Psoas muscle (tissue), 8 donors: Measurements from ENCODE around the gene CFD. TPM values are rescaled to one million over a fixed set of nuclear protein-coding genes. Genes with fewer than 3 reads are reported as not detected.

Experiments used
- ATAC-seq, 4 donors: fragments of 200-7000 bp; cut with Tn5 transposase; one replicate each; pipeline ENCODE4 v1.9.1; 2020; ENCODE audit warnings: moderate library complexity in 3 of 4, mild to moderate bottlenecking in 2 of 4
- DNase-seq, 2 donors: peaks; one replicate each; pipeline ENCODE4 v3.0.0-alpha.2; 2020
- H3K27ac ChIP-seq: fragments of 200-600 bp; one replicate; pipeline ENCODE4 v1.8.0; 2022
- H3K27me3 ChIP-seq, 3 donors: fragments of 200-600 bp in 1 of 3; one replicate each; pipeline versions ENCODE4 v1.6.1 to v1.8.0; 2013 to 2022; ENCODE audit warnings: low read length in 2 of 3, mild to moderate bottlenecking in 2 of 3, moderate library complexity in 1 of 3; ENCODE audit not compliant: insufficient read depth in 3 of 3
- H3K36me3 ChIP-seq, 2 donors: fragments of 200-600 bp in 1 of 2; one replicate each; pipeline versions ENCODE4 v1.6.1 to v1.8.0; 2013 to 2022; ENCODE audit warnings: low read depth in 1 of 2, mild to moderate bottlenecking in 1 of 2, moderate library complexity in 1 of 2; ENCODE audit not compliant: insufficient read depth in 1 of 2
- H3K4me1 ChIP-seq: fragments of 200-600 bp; one replicate; pipeline ENCODE4 v1.8.0; 2022
- H3K4me3 ChIP-seq: fragments of 200-600 bp; one replicate; pipeline ENCODE4 v1.8.0; 2022; ENCODE audit warnings: mild to moderate bottlenecking
- H3K9me3 ChIP-seq: fragments of 200-600 bp; one replicate; pipeline ENCODE4 v1.8.0; 2022
- WGBS, 3 donors: extraction: QIAGEN DNeasy Blood & Tissue Kit; methylation state at CpG; one replicate each; pipeline versions ENCODE4 v1.1.6 to v1.1.7; 2013; 5-methylcytosine and 5-hydroxymethylcytosine counted together
- intact Hi-C, 2 donors: fragments of 100-400 bp; cut with DNase I; formaldehyde crosslinking; loops; one replicate each; pipeline versions ENCODE4 v1.11.0 to v1.14.2; 2022
- polyA plus RNA-seq, 3 donors: library from polyadenylated mRNA; stranded (reverse); fragments of 200-250 nt; gene quantifications; one replicate each; pipeline ENCODE4 v1.2.3, GENCODE V29; 2013
- total RNA-seq, 4 donors: library from RNA; stranded (reverse); fragmentation: NEBNext Ultra II Directional in 2 of 4; extraction: Animal tissue kit (Norgen Biotek cat#: 25700) in 2 of 4; gene quantifications; one replicate each; pipeline versions ENCODE4 v1.2.1 to v1.2.4, GENCODE V29; 2021 to 2023
- TF ChIP-seq, protein P1 (sequence below): fragments of 200-600 bp; IDR thresholded peaks from one replicate; pipeline ENCODE4 v1.8.0; 2022; ENCODE audit warnings: antibody characterized with exemption
- donor health status: healthy with polysubstance abuse.
- donor health status: DM: no; HTN: no; CAD: no; lungs with moderate emphysema.
- donor health status: Bipolar disorder and iron deficiency.
- donor health status: healthy.
- donor health status: DM: yes; HTN: yes; CAD: no.
- donor health status: DM: no; HTN: no; CAD: no.
- donor health status: DM: no; HTN: no; CAD: no.
- donor health status: DM: yes; HTN: yes; CAD: no.

CFD gene
- total and polyA plus RNA-seq, 7 donors = 56.8 to 142 (median 79.9) TPM

- 6 to 11% (median 6%) methylated on average over 29 to 68 of the region's 69 CpGs for WGBS, 3 donors
- H3K27me3 ChIP-seq = peaks cover 0 to 14% (median 2%) of the 10 kb centered on the region in 3 donors
- ATAC-seq (peak in 2 of 4 donors; percentile 7 to 27), DNase-seq (no peak)
- H3K4me3 ChIP-seq = peak overlapping the region; percentile 92
- H3K36me3 ChIP-seq = no peaks in the 10 kb centered on the region
- peaks cover 7% of the 10 kb centered on the region for H3K4me1 ChIP-seq
- H3K9me3 ChIP-seq = no peaks in the 10 kb centered on the region
- intact Hi-C loops = no loop called here
- TF ChIP-seq, protein P1, sequence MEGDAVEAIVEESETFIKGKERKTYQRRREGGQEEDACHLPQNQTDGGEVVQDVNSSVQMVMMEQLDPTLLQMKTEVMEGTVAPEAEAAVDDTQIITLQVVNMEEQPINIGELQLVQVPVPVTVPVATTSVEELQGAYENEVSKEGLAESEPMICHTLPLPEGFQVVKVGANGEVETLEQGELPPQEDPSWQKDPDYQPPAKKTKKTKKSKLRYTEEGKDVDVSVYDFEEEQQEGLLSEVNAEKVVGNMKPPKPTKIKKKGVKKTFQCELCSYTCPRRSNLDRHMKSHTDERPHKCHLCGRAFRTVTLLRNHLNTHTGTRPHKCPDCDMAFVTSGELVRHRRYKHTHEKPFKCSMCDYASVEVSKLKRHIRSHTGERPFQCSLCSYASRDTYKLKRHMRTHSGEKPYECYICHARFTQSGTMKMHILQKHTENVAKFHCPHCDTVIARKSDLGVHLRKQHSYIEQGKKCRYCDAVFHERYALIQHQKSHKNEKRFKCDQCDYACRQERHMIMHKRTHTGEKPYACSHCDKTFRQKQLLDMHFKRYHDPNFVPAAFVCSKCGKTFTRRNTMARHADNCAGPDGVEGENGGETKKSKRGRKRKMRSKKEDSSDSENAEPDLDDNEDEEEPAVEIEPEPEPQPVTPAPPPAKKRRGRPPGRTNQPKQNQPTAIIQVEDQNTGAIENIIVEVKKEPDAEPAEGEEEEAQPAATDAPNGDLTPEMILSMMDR = no peak
- H3K27ac ChIP-seq = peak overlapping the region; percentile 85
Measured at GRCh38 chr19:912181-913079, 53.0 kb downstream of the CFD start.

Other genes starting within 250 kb of the CFD start
- 10 to 100 TPM; 66.1 to 99.8 (median 81.4) TPM for gene POLRMT, start 226.1 kb upstream of the CFD start, total RNA-seq
- gene POLRMT, start 226.1 kb upstream of the CFD start, polyA plus RNA-seq = 10 to 100 TPM; 61.7 to 79.6 (median 66.5) TPM
- gene FGF22, start 219.8 kb upstream of the CFD start, total RNA-seq = under 1 TPM in 2 of 4 donors, not detected in 2; 0.15 to 0.26 TPM
- under 1 TPM; 0.14 to 0.42 (median 0.16) TPM for gene FGF22, start 219.8 kb upstream of the CFD start, polyA plus RNA-seq
- gene RNF126, start 196.4 kb upstream of the CFD start, total RNA-seq = 10 to 100 TPM; 25.2 to 62.9 (median 50.4) TPM
- 10 to 100 TPM; 48.8 to 72.1 (median 63.3) TPM for gene RNF126, start 196.4 kb upstream of the CFD start, polyA plus RNA-seq
- 10 to 100 TPM in 2 of 4 donors, 1 to 10 TPM in 2; 5.4 to 11.5 (median 8.5) TPM for gene FSTL3, start 183.3 kb upstream of the CFD start, total RNA-seq
- 10 to 100 TPM in 1 of 3 donors, 1 to 10 TPM in 2; 4.3 to 30.3 (median 6.1) TPM for gene FSTL3, start 183.3 kb upstream of the CFD start, polyA plus RNA-seq
- under 1 TPM in 1 of 4 donors, not detected in 3; 0.25 TPM for gene PRSS57, start 164.2 kb upstream of the CFD start, total RNA-seq
- gene PRSS57, start 164.2 kb upstream of the CFD start, polyA plus RNA-seq = under 1 TPM in 1 of 3 donors, not detected in 2; 0.05 TPM
- gene PALM, start 150.7 kb upstream of the CFD start, total RNA-seq = 10 to 100 TPM in 2 of 4 donors, 1 to 10 TPM in 2; 9.3 to 17.9 (median 10.9) TPM
- 1 to 10 TPM; 4.9 to 9.6 (median 6.8) TPM for gene PALM, start 150.7 kb upstream of the CFD start, polyA plus RNA-seq
- gene MISP, start 108.6 kb upstream of the CFD start, total RNA-seq = under 1 TPM in 1 of 4 donors, not detected in 3; 0.08 TPM
- gene MISP, start 108.6 kb upstream of the CFD start, polyA plus RNA-seq = under 1 TPM in 2 of 3 donors, not detected in 1; 0.09 to 0.13 TPM
- 10 to 100 TPM; 36.5 to 69.4 (median 60.8) TPM for gene PTBP1, start 62.2 kb upstream of the CFD start, total RNA-seq
- gene PTBP1, start 62.2 kb upstream of the CFD start, polyA plus RNA-seq = 10 to 100 TPM; 24.2 to 36.3 (median 25.1) TPM
- gene PLPPR3, start 37.7 kb upstream of the CFD start, total RNA-seq = not detected
- gene PLPPR3, start 37.7 kb upstream of the CFD start, polyA plus RNA-seq = not detected
- under 1 TPM in 1 of 4 donors, not detected in 3; 0.69 TPM for gene AZU1, start 31.8 kb upstream of the CFD start, total RNA-seq
- not detected for gene AZU1, start 31.8 kb upstream of the CFD start, polyA plus RNA-seq
- gene PRTN3, start 18.7 kb upstream of the CFD start, total RNA-seq = under 1 TPM in 2 of 4 donors, not detected in 2; 0.22 to 0.34 TPM
- gene PRTN3, start 18.7 kb upstream of the CFD start, polyA plus RNA-seq = under 1 TPM in 2 of 3 donors, not detected in 1; 0.04 to 0.05 TPM
- gene ELANE, start 7.4 kb upstream of the CFD start, total RNA-seq = under 1 TPM in 2 of 4 donors, not detected in 2; 0.39 to 0.55 TPM
- under 1 TPM; 0.55 to 0.95 (median 0.92) TPM for gene ELANE, start 7.4 kb upstream of the CFD start, polyA plus RNA-seq
- 10 to 100 TPM; 47.0 to 66.5 (median 56.7) TPM for gene MED16, start 33.5 kb downstream of the CFD start, total RNA-seq
- gene MED16, start 33.5 kb downstream of the CFD start, polyA plus RNA-seq = 10 to 100 TPM; 30.7 to 55.8 (median 51.3) TPM
- gene RNU6-9, start 33.8 kb downstream of the CFD start, total RNA-seq = not detected
- not detected for gene RNU6-9, start 33.8 kb downstream of the CFD start, polyA plus RNA-seq
- 10 to 100 TPM; 17.8 to 56.8 (median 50.6) TPM for gene R3HDM4, start 53.6 kb downstream of the CFD start, total RNA-seq
- gene R3HDM4, start 53.6 kb downstream of the CFD start, polyA plus RNA-seq = 10 to 100 TPM; 37.4 to 92.0 (median 60.8) TPM
- not detected for gene KISS1R, start 57.7 kb downstream of the CFD start, total RNA-seq
- under 1 TPM in 1 of 3 donors, not detected in 2; 0.16 TPM for gene KISS1R, start 57.7 kb downstream of the CFD start, polyA plus RNA-seq
- gene ARID3A, start 66.4 kb downstream of the CFD start, total RNA-seq = 1 to 10 TPM; 4.2 to 6.7 (median 4.9) TPM
- gene ARID3A, start 66.4 kb downstream of the CFD start, polyA plus RNA-seq = 1 to 10 TPM; 2.3 to 4.2 (median 3.2) TPM
- gene WDR18, start 124.7 kb downstream of the CFD start, total RNA-seq = 10 to 100 TPM; 17.4 to 28.0 (median 20.3) TPM
- 10 to 100 TPM; 30.8 to 77.9 (median 39.0) TPM for gene WDR18, start 124.7 kb downstream of the CFD start, polyA plus RNA-seq
- gene GRIN3B, start 140.8 kb downstream of the CFD start, total RNA-seq = under 1 TPM in 1 of 4 donors, not detected in 3; 0.16 TPM
- under 1 TPM in 1 of 3 donors, not detected in 2; 0.01 TPM for gene GRIN3B, start 140.8 kb downstream of the CFD start, polyA plus RNA-seq
- gene TMEM259, start 161.5 kb downstream of the CFD start, total RNA-seq = 100 to 1,000 TPM in 1 of 4 donors, 10 to 100 TPM in 3; 67.1 to 128 (median 87.4) TPM
- gene TMEM259, start 161.5 kb downstream of the CFD start, polyA plus RNA-seq = 100 to 1,000 TPM in 1 of 3 donors, 10 to 100 TPM in 2; 80.6 to 133 (median 89.9) TPM
- not detected for gene RNU6-2, start 161.9 kb downstream of the CFD start, total RNA-seq
- gene RNU6-2, start 161.9 kb downstream of the CFD start, polyA plus RNA-seq = not detected
- gene CNN2, start 166.9 kb downstream of the CFD start, total RNA-seq = 1 to 10 TPM; 3.0 to 9.5 (median 8.5) TPM
- 1 to 10 TPM; 1.7 to 6.3 (median 2.3) TPM for gene CNN2, start 166.9 kb downstream of the CFD start, polyA plus RNA-seq
- 10 to 100 TPM in 3 of 4 donors, 1 to 10 TPM in 1; 5.2 to 19.5 (median 16.5) TPM for gene ABCA7, start 180.4 kb downstream of the CFD start, total RNA-seq
- 10 to 100 TPM in 1 of 3 donors, 1 to 10 TPM in 2; 2.6 to 10.1 (median 3.3) TPM for gene ABCA7, start 180.4 kb downstream of the CFD start, polyA plus RNA-seq
- 1 to 10 TPM; 2.0 to 4.0 (median 3.2) TPM for gene ARHGAP45, start 207.5 kb downstream of the CFD start, total RNA-seq
- 1 to 10 TPM; 1.2 to 1.8 (median 1.8) TPM for gene ARHGAP45, start 207.5 kb downstream of the CFD start, polyA plus RNA-seq
- gene POLR2E, start 235.7 kb downstream of the CFD start, total RNA-seq = 100 to 1,000 TPM; 133 to 147 (median 143) TPM
- gene POLR2E, start 235.7 kb downstream of the CFD start, polyA plus RNA-seq = 100 to 1,000 TPM; 170 to 243 (median 217) TPM
- gene GPX4, start 244.3 kb downstream of the CFD start, total RNA-seq = 100 to 1,000 TPM; 279 to 560 (median 304) TPM
- 100 to 1,000 TPM; 490 to 762 (median 618) TPM for gene GPX4, start 244.3 kb downstream of the CFD start, polyA plus RNA-seq